Thoracic aorta (tissue), 2 donors: ENCODE results near the gene ADAM15. TPM values are rescaled to one million over a fixed set of nuclear protein-coding genes. Genes with fewer than 3 reads are reported as not detected.

Experiments used
- ATAC-seq: fragments of 150-250 bp; one replicate; pipeline ENCODE4 v1.8.0; 2017; ENCODE audit warnings: low read depth; ENCODE audit not compliant: insufficient number of reproducible peaks, low FRiP score
- DNase-seq: peaks from one replicate; pipeline ENCODE4 v3.0.0-alpha.2; 2020; ENCODE audit warnings: low spot score
- H3K27ac ChIP-seq, 2 donors: fragments of 200-600 bp; sonication (generic); 1 replicate in 1 of 2; 2 replicates in 1 of 2; pipeline ENCODE4 v1.5.1; 2016; ENCODE audit warnings: mild to moderate bottlenecking in 2 of 2, moderate library complexity in 2 of 2
- H3K27me3 ChIP-seq: fragments of 200-600 bp; sonication (generic); replicated peaks from 2 replicates; pipeline ENCODE4 v1.6.0; 2016; ENCODE audit warnings: mild to moderate bottlenecking; ENCODE audit not compliant: insufficient read depth
- H3K36me3 ChIP-seq: fragments of 200-600 bp; sonication (generic); one replicate; pipeline ENCODE4 v1.5.1; 2016
- H3K4me1 ChIP-seq, 2 donors: fragments of 200-600 bp; sonication (generic); 1 replicate in 1 of 2; 2 replicates in 1 of 2; pipeline versions ENCODE4 v1.5.1 to v1.6.0; 2016; ENCODE audit warnings: low read depth in 2 of 2, mild to moderate bottlenecking in 1 of 2; ENCODE audit not compliant: control insufficient read depth in 1 of 2
- H3K4me3 ChIP-seq: fragments of 200-600 bp; sonication (generic); 2 replicates; pipeline ENCODE4 v1.5.1; 2016; ENCODE audit warnings: mild to moderate bottlenecking
- H3K9me3 ChIP-seq: fragments of 200-600 bp; sonication (generic); 2 replicates; pipeline ENCODE4 v1.5.1; 2016
- total RNA-seq, 2 donors: library from RNA; depleted of rRNA; stranded (reverse); fragments of >200 nt; gene quantifications; one replicate each; pipeline versions ENCODE4 v1.1.0 to v1.2.3, GENCODE V29; 2016
- TF ChIP-seq, protein P1 (sequence below): fragments of 200-600 bp; sonication (generic); IDR thresholded peaks from one replicate; pipeline ENCODE4 v1.5.1; 2019; ENCODE audit warnings: antibody characterized with exemption

ADAM15 gene
- total RNA-seq, 2 donors from 2014 or later: 119 to 144 TPM

DNA sequence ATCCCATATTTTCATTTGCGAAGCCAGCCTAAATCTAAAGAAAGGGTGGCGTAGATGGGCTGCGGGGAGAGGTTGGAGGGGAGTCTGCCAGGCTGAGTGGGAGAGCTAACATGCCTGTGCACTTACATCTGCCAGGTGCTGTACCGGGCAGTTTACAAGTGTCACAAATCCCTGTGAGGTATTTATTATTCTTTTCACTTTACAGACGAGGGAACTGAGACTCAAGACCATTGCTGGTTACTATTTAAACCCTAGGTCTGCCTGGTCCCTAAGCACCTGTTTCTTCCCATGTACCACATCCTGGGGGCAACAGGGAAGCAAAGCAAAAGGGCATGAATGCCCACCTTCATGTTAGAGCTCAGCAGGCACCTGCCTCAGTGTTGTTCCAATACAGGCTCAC lies 57.2 kb downstream of the ADAM15 start:
- no peaks in the 10 kb centered on the region for H3K36me3 ChIP-seq
- DNase-seq: no peak
- H3K4me1 ChIP-seq: no peaks in the 10 kb centered on the region
- no peaks in the 10 kb centered on the region for H3K27me3 ChIP-seq
- no peak overlapping the region for H3K27ac ChIP-seq
- no peak overlapping the region for H3K4me3 ChIP-seq
- TF ChIP-seq, protein P1, sequence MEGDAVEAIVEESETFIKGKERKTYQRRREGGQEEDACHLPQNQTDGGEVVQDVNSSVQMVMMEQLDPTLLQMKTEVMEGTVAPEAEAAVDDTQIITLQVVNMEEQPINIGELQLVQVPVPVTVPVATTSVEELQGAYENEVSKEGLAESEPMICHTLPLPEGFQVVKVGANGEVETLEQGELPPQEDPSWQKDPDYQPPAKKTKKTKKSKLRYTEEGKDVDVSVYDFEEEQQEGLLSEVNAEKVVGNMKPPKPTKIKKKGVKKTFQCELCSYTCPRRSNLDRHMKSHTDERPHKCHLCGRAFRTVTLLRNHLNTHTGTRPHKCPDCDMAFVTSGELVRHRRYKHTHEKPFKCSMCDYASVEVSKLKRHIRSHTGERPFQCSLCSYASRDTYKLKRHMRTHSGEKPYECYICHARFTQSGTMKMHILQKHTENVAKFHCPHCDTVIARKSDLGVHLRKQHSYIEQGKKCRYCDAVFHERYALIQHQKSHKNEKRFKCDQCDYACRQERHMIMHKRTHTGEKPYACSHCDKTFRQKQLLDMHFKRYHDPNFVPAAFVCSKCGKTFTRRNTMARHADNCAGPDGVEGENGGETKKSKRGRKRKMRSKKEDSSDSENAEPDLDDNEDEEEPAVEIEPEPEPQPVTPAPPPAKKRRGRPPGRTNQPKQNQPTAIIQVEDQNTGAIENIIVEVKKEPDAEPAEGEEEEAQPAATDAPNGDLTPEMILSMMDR: no peak
- ATAC-seq: no peak
- no peaks in the 10 kb centered on the region for H3K9me3 ChIP-seq

DNA sequence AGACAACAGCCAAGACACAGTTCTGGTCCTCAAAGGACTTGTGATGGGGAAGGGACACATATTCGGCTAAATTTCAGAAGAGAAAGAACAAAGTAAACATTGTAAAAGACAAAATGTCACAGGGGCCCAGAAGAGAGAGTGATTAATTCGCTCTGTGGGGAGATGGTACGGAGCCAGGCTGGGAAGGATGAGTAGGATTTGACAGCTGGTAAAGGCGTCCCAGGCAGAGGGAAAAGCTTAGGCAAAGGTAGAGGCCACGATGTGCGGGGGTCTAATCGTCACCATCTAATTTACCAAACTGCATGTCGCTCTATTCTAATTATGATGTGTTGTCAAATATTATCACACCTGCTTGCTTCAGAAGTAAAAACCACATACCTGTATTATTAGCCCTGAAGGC lies 59.3 kb downstream of the ADAM15 start:
- no peaks in the 10 kb centered on the region for H3K9me3 ChIP-seq
- H3K36me3 ChIP-seq: no peaks in the 10 kb centered on the region
- DNase-seq: no peak
- no peaks in the 10 kb centered on the region for H3K27me3 ChIP-seq
- H3K4me3 ChIP-seq: no peak overlapping the region
- H3K27ac ChIP-seq: no peak overlapping the region
- TF ChIP-seq, protein P1: no peak
- no peak for ATAC-seq
- H3K4me1 ChIP-seq: no peaks in the 10 kb centered on the region

DNA sequence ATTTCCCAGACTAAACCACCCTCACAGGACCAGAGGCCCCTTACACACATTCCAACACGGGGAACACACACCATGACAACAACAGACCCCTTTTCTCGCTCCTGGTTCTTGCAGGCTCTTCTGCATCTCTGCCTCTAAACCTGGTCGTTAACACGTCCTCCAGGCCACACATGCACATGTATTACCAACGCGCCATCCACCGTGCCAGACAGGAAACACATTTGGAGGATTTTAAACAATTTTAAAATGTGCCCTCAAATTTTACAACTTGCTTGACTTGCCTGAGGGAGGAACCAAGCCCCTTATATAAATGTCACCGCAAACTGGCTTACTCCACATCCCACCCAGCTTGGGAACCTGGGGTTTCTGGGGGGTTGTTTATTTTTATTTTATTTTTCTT lies 59.7 kb downstream of the ADAM15 start:
- no peak for ATAC-seq
- TF ChIP-seq, protein P1: no peak

More for the DNA sequence above, 59.7 kb downstream of the ADAM15 start:
- no peak for DNase-seq
- Histone ChIP-seq H3K36me3 (no peaks in the 10 kb centered on the region), H3K27me3 (no peaks in the 10 kb centered on the region), H3K9me3 (no peaks in the 10 kb centered on the region), H3K4me1 (no peaks in the 10 kb centered on the region), H3K27ac (no peak overlapping the region), H3K4me3 (no peak overlapping the region)

Other genes with a start within 250 kb of the ADAM15 start
- gene KCNN3, start 181.0 kb upstream of the ADAM15 start, total RNA-seq: 1 to 10 TPM in 1 of 2 donors, under 1 TPM in 1; 0.95 to 1.8 TPM
- gene PMVK, start 114.6 kb upstream of the ADAM15 start, total RNA-seq: 10 to 100 TPM in 1 of 2 donors, 1 to 10 TPM in 1; 9.7 to 13.8 TPM
- 100 to 1,000 TPM; 185 to 227 TPM for gene PBXIP1, start 95.2 kb upstream of the ADAM15 start, total RNA-seq
- 10 to 100 TPM; 17.8 to 21.4 TPM for gene PYGO2, start 89.5 kb upstream of the ADAM15 start, total RNA-seq
- gene SHC1, start 80.6 kb upstream of the ADAM15 start, total RNA-seq: 100 to 1,000 TPM; 129 to 174 TPM
- gene CKS1B, start 76.6 kb upstream of the ADAM15 start, total RNA-seq: 10 to 100 TPM; 13.5 to 23.7 TPM
- 10 to 100 TPM; 23.8 to 27.2 TPM for gene FLAD1, start 68.0 kb upstream of the ADAM15 start, total RNA-seq
- gene LENEP, start 57.7 kb upstream of the ADAM15 start, total RNA-seq: not detected
- gene ZBTB7B, start 48.5 kb upstream of the ADAM15 start, total RNA-seq: 10 to 100 TPM; 35.3 to 66.3 TPM
- under 1 TPM in 1 of 2 donors, not detected in 1; 0.42 TPM for gene DCST2, start 17.5 kb upstream of the ADAM15 start, total RNA-seq
- gene DCST1, start 17.5 kb upstream of the ADAM15 start, total RNA-seq: not detected
- gene EFNA4, start 12.4 kb downstream of the ADAM15 start, total RNA-seq: 1 to 10 TPM; 1.9 to 2.8 TPM
- 1 to 10 TPM; 1.5 to 3.2 TPM for gene EFNA3, start 27.5 kb downstream of the ADAM15 start, total RNA-seq
- 10 to 100 TPM in 1 of 2 donors, 1 to 10 TPM in 1; 4.6 to 15.4 TPM for gene EFNA1, start 76.6 kb downstream of the ADAM15 start, total RNA-seq
- 10 to 100 TPM; 13.0 to 22.2 TPM for gene SLC50A1, start 84.5 kb downstream of the ADAM15 start, total RNA-seq
- 10 to 100 TPM; 28.8 to 68.6 TPM for gene DPM3, start 89.2 kb downstream of the ADAM15 start, total RNA-seq
- gene KRTCAP2, start 122.0 kb downstream of the ADAM15 start, total RNA-seq: 100 to 1,000 TPM; 106 to 112 TPM
- gene TRIM46, start 122.5 kb downstream of the ADAM15 start, total RNA-seq: 1 to 10 TPM; 2.7 to 5.8 TPM
- 10 to 100 TPM; 45.3 to 81.6 TPM for gene THBS3, start 156.6 kb downstream of the ADAM15 start, total RNA-seq
- 10 to 100 TPM; 21.7 to 22.9 TPM for gene MTX1, start 157.4 kb downstream of the ADAM15 start, total RNA-seq
- 10 to 100 TPM; 14.7 to 16.1 TPM for gene ENTREP3, start 204.2 kb downstream of the ADAM15 start, total RNA-seq
- gene SCAMP3, start 211.0 kb downstream of the ADAM15 start, total RNA-seq: 10 to 100 TPM; 32.5 to 50.2 TPM
- 10 to 100 TPM; 26.9 to 50.7 TPM for gene CLK2, start 222.2 kb downstream of the ADAM15 start, total RNA-seq
- 1 to 10 TPM in 1 of 2 donors, under 1 TPM in 1; 0.92 to 1.9 TPM for gene HCN3, start 226.1 kb downstream of the ADAM15 start, total RNA-seq